Measurements from ENCODE around the gene PRAMEF1. TPM values are rescaled to one million over a fixed set of nuclear protein-coding genes. Genes with fewer than 3 reads are reported as not detected.

PRAMEF1 gene
- total and polyA plus RNA-seq, 2 of the 8 experiments (the other 6 are each of a cell fraction or from before 2014, with no cell fraction given): not detected

DNA sequence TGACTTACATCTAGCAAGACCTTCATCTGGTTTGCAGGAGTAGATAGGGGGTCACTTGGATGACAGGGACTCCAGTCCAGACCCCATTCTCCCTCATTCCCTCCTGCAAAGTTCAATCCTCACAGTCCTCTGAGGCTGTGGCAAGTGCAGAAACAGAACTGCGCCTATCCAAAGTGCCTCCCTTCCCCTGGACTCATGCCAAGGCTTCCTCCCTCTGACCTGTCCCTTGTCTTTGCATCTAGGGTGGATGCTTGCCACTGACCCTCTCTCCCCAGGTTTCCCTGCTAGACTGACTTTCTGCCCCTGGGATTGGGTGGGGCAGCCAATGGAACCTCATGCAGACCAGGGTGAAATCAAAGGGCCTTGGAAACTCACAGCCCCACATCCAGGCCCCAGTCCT is 18.7 kb downstream of the PRAMEF1 start (continued):
- TF ChIP-seq, protein P1, sequence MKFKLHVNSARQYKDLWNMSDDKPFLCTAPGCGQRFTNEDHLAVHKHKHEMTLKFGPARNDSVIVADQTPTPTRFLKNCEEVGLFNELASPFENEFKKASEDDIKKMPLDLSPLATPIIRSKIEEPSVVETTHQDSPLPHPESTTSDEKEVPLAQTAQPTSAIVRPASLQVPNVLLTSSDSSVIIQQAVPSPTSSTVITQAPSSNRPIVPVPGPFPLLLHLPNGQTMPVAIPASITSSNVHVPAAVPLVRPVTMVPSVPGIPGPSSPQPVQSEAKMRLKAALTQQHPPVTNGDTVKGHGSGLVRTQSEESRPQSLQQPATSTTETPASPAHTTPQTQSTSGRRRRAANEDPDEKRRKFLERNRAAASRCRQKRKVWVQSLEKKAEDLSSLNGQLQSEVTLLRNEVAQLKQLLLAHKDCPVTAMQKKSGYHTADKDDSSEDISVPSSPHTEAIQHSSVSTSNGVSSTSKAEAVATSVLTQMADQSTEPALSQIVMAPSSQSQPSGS (IDR thresholded peaks at IDR 0.05; ENCODE audit: low read length): no peak
- no peak for TF ChIP-seq HDAC6 (IDR thresholded peaks at IDR 0.05; ENCODE audit: low read depth, low read length)
